GM20431 (cell line): ENCODE results near the gene P2RX5.

Experiments
- in situ Hi-C: fragments of 300-500 bp; cut with MseI, MboI; formaldehyde crosslinking; loops from one replicate; pipeline ENCODE4 v1.15.0; 2020; ENCODE audit warnings: low sequenced_read_pairs; ENCODE audit not compliant: unreplicated experiment

The P2RX5 gene

DNA sequence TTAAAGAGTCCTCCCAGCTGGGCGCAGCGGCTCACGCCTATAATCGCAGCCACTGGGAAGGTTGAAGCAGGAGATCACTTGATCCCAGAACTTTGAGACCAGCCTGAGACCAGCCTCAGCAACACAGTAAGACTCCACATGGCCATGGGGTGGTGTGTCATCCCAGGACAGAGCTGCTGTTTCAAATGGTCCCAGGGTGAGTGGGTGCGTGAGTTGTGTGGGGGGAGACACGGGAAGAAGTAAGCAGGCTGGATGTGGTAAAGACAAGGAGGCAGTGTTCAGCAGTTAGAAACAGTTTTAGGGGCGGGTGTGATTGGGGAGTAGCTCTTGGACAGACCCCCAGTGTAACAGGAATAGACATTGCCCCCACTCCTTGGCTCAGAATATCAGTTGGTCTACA is 63.7 kb downstream of the P2RX5 start:
- in situ Hi-C loops, result no loop called here

- in situ Hi-C loops, result no loop called here
Observed at GRCh38 chr17:3630781-3631180, 65.2 kb downstream of the P2RX5 start.

DNA sequence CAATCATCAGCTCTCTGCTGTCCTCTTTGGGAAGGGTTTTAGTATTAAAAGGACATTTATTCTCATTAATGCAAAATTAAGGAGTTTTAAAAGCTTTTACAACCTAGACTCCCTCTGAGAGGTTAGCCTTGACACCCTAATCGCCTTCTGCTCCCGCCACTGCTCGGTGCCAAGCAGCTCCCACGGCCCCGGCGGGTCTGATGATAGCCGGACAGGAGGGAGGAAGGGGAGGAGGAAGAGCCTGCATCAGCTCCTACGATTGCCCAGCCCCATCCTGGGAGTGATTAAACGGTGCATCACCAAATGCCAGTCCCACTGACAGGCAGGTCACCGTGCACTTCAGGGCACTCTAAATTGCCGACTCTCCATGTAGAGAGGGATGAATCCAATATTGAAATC is 68.2 kb downstream of the P2RX5 start:
- in situ Hi-C loops, result no loop called here

GRCh38 chr17:3626831-3627768 is 68.9 kb downstream of the P2RX5 start:
- in situ Hi-C loops, result no loop called here
